ENCODE results near the gene KLF12.

KLF12 gene

DNA sequence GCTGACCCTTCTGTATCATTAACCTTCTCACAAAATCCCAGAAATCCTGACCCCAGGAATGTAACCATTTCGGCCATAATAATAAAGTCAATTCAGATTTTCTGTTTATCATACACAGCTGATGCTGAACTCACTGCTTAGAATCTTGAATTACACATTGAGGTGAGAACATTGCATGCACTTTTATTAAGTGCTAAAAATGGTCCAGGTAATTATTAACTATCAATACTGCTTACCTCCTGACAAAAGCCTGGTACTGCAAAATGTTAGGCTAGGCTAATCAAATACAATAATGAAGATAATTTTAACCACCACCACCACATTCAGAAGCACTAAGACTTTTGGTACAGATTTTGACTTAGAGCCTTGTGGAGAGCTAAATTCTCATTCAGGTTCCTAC lies 36.1 kb downstream of the KLF12 start:
- Histone ChIP-seq H3K36me3 (ENCODE audit: insufficient read depth, low read length) (no peaks in the 10 kb centered on the region), H3K79me2 (ENCODE audit: insufficient read depth, low read length) (peaks cover 88% of the 10 kb centered on the region), H3K4me3 (ENCODE audit: low read length, poor library complexity, severe bottlenecking) (no peak overlapping the region), H3K9me2 (replicated peaks; ENCODE audit: low read depth, low read length) (no peaks in the 10 kb centered on the region), H3K4me1 (ENCODE audit: insufficient read depth, low read length, poor library complexity, severe bottlenecking) (peaks cover 5% of the 10 kb centered on the region), H3K9ac (ENCODE audit: low read depth, low read length, poor library complexity, severe bottlenecking) (no peak overlapping the region), H4K20me1 (ENCODE audit: insufficient read depth, low read length, poor library complexity, severe bottlenecking) (no peaks in the 10 kb centered on the region), H3F3A (ENCODE audit: low read depth) (no peaks in the 10 kb centered on the region), H3K9me3 (ENCODE audit: insufficient read depth, low read depth, low read length) (no peaks in the 10 kb centered on the region), H3K27me3 (ENCODE audit: insufficient read depth, low read length, poor library complexity, severe bottlenecking) (no peaks in the 10 kb centered on the region), H2AFZ (ENCODE audit: low read length) (no peak overlapping the region), H3K4me2 (ENCODE audit: low read depth, low read length, poor library complexity, severe bottlenecking) (no peak overlapping the region)
- TF ChIP-seq, protein P1, sequence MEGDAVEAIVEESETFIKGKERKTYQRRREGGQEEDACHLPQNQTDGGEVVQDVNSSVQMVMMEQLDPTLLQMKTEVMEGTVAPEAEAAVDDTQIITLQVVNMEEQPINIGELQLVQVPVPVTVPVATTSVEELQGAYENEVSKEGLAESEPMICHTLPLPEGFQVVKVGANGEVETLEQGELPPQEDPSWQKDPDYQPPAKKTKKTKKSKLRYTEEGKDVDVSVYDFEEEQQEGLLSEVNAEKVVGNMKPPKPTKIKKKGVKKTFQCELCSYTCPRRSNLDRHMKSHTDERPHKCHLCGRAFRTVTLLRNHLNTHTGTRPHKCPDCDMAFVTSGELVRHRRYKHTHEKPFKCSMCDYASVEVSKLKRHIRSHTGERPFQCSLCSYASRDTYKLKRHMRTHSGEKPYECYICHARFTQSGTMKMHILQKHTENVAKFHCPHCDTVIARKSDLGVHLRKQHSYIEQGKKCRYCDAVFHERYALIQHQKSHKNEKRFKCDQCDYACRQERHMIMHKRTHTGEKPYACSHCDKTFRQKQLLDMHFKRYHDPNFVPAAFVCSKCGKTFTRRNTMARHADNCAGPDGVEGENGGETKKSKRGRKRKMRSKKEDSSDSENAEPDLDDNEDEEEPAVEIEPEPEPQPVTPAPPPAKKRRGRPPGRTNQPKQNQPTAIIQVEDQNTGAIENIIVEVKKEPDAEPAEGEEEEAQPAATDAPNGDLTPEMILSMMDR (conservative IDR thresholded peaks at IDR 0.05; ENCODE audit: low read length), result no peak
- TF ChIP-seq EZH2phosphoT487 (IDR thresholded peaks at IDR 0.05; ENCODE audit: borderline replicate concordance), result no peak

DNA sequence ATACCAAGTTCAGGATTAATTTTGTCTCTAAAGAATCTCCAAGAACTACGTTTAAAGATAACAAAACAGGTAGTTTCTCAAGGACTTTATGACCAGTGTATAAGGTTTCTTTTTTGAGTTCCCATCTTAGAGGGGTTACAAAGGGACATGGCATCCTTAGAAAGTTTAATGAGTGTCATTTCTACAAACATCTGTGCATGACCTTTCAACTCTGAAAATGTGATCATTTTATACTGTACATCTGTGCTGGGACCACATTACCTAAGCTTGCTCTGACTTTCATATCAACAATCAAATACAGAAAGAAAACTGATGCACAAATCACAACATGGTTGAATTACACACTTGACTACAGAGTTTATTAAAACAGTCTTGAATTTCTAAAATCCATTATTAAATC lies 37.1 kb downstream of the KLF12 start:
- Histone ChIP-seq H3K4me1 (ENCODE audit: insufficient read depth, low read length, poor library complexity, severe bottlenecking) (peaks cover 12% of the 10 kb centered on the region), H3K9me2 (replicated peaks; ENCODE audit: low read depth, low read length) (no peaks in the 10 kb centered on the region), H3K4me3 (ENCODE audit: low read length, poor library complexity, severe bottlenecking) (no peak overlapping the region), H3K9ac (ENCODE audit: low read depth, low read length, poor library complexity, severe bottlenecking) (no peak overlapping the region), H3K4me2 (ENCODE audit: low read depth, low read length, poor library complexity, severe bottlenecking) (no peak overlapping the region), H3K27me3 (ENCODE audit: insufficient read depth, low read length, poor library complexity, severe bottlenecking) (no peaks in the 10 kb centered on the region), H3K36me3 (ENCODE audit: insufficient read depth, low read length) (no peaks in the 10 kb centered on the region), H3K9me3 (ENCODE audit: insufficient read depth, low read depth, low read length) (no peaks in the 10 kb centered on the region), H3F3A (ENCODE audit: low read depth) (no peaks in the 10 kb centered on the region), H3K79me2 (ENCODE audit: insufficient read depth, low read length) (peaks cover 90% of the 10 kb centered on the region), H4K20me1 (ENCODE audit: insufficient read depth, low read length, poor library complexity, severe bottlenecking) (no peaks in the 10 kb centered on the region), H2AFZ (ENCODE audit: low read length) (no peak overlapping the region)
- TF ChIP-seq, protein P1 (conservative IDR thresholded peaks at IDR 0.05; ENCODE audit: low read length), result no peak
- no peak for TF ChIP-seq EZH2phosphoT487 (IDR thresholded peaks at IDR 0.05; ENCODE audit: borderline replicate concordance)

DNA sequence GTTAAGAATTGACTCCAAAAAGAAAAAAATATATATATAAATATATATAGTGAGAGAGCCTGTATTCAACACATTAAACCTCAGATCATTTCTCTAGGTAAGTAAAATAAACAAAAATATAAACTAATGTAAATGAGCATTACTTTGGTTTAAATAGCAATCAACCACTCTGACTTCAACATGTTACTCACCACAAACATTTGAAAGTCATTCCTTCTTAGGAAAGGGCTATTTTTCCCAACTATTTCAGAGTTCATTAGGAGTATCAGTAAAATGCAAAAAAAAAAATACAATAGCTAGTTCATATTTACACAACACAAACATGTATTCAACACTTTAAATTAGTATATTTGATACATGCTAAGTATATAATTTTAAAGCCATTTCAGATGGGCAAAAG lies 40.5 kb downstream of the KLF12 start:
- Histone ChIP-seq H3K36me3 (ENCODE audit: insufficient read depth, low read length) (no peaks in the 10 kb centered on the region), H4K20me1 (ENCODE audit: insufficient read depth, low read length, poor library complexity, severe bottlenecking) (no peaks in the 10 kb centered on the region), H3K27me3 (ENCODE audit: insufficient read depth, low read length, poor library complexity, severe bottlenecking) (no peaks in the 10 kb centered on the region), H3K79me2 (ENCODE audit: insufficient read depth, low read length) (peaks cover 87% of the 10 kb centered on the region), H2AFZ (ENCODE audit: low read length) (no peak overlapping the region), H3K9me3 (ENCODE audit: insufficient read depth, low read depth, low read length) (no peaks in the 10 kb centered on the region), H3K4me3 (ENCODE audit: low read length, poor library complexity, severe bottlenecking) (no peak overlapping the region), H3K4me1 (ENCODE audit: insufficient read depth, low read length, poor library complexity, severe bottlenecking) (peaks cover 27% of the 10 kb centered on the region), H3F3A (ENCODE audit: low read depth) (peaks cover 8% of the 10 kb centered on the region; the same call in 1 of the 2 replicates), H3K9ac (ENCODE audit: low read depth, low read length, poor library complexity, severe bottlenecking) (no peak overlapping the region), H3K4me2 (ENCODE audit: low read depth, low read length, poor library complexity, severe bottlenecking) (no peak overlapping the region), H3K9me2 (replicated peaks; ENCODE audit: low read depth, low read length) (no peaks in the 10 kb centered on the region)
- TF ChIP-seq, protein P1 (conservative IDR thresholded peaks at IDR 0.05; ENCODE audit: low read length), result no peak
- TF ChIP-seq EZH2phosphoT487 (IDR thresholded peaks at IDR 0.05; ENCODE audit: borderline replicate concordance), result no peak
